H9 (cell line): ENCODE results near the gene PPP2R3A. TPM values are rescaled to one million over a fixed set of nuclear protein-coding genes. Genes with fewer than 3 reads are reported as not detected.

ENCODE experiments used
- DNase-seq: peaks from one replicate; pipeline ENCODE4 v3.0.0-alpha.2; 2017
- H2AFZ ChIP-seq: one replicate; pipeline ENCODE4 v1.6.1; 2013; ENCODE audit warnings: mild to moderate bottlenecking, low read length, control low read depth, moderate library complexity
- H2AK5ac ChIP-seq: 2 replicates; pipeline ENCODE4 v1.6.1; 2013; ENCODE audit warnings: low read length, control low read depth, mixed read lengths; ENCODE audit not compliant: insufficient read length
- H2BK120ac ChIP-seq: one replicate; pipeline ENCODE4 v1.6.1; 2013; ENCODE audit warnings: low read depth, mild to moderate bottlenecking, low read length, control low read depth, inconsistent platforms; ENCODE audit not compliant: poor library complexity, severe bottlenecking
- H2BK12ac ChIP-seq: 2 replicates; pipeline ENCODE4 v1.6.1; 2013; ENCODE audit warnings: low read length, control low read depth, mixed read lengths, low read depth; ENCODE audit not compliant: insufficient read length
- H2BK15ac ChIP-seq: 2 replicates; pipeline ENCODE4 v1.6.1; 2013; ENCODE audit warnings: low read depth, low read length, control low read depth
- H2BK20ac ChIP-seq: one replicate; pipeline ENCODE4 v1.6.1; 2013; ENCODE audit warnings: low read depth, mild to moderate bottlenecking, low read length, control low read depth, inconsistent platforms; ENCODE audit not compliant: poor library complexity, severe bottlenecking
- H2BK5ac ChIP-seq: 2 replicates; pipeline ENCODE4 v1.6.1; 2013; ENCODE audit warnings: low read length, control low read depth, mixed read lengths; ENCODE audit not compliant: insufficient read length
- H3K14ac ChIP-seq: 2 replicates; pipeline ENCODE4 v1.6.1; 2013; ENCODE audit warnings: low read length, control low read depth; ENCODE audit not compliant: insufficient read depth
- H3K18ac ChIP-seq: 2 replicates; pipeline ENCODE4 v1.6.1; 2013; ENCODE audit warnings: low read depth, mild to moderate bottlenecking, mixed read lengths, low read length, control low read depth; ENCODE audit not compliant: insufficient read length
- H3K23ac ChIP-seq: 2 replicates; pipeline ENCODE4 v1.6.1; 2013; ENCODE audit warnings: low read length, control low read depth, mixed read lengths, low read depth; ENCODE audit not compliant: insufficient read length
- H3K23me2 ChIP-seq: 2 replicates; pipeline ENCODE4 v1.6.1; 2013; ENCODE audit warnings: low read depth, mild to moderate bottlenecking, mixed read lengths, low read length, control low read depth; ENCODE audit not compliant: insufficient read length, poor library complexity, severe bottlenecking
- H3K27ac ChIP-seq: 2 replicates; pipeline ENCODE4 v1.5.1; 2013; ENCODE audit warnings: low read length, control low read depth, mixed read lengths, low read depth; ENCODE audit not compliant: insufficient read length
- H3K27me3 ChIP-seq: 2 replicates; pipeline ENCODE4 v1.6.1; 2013; ENCODE audit warnings: low read length, control low read depth, inconsistent platforms; ENCODE audit not compliant: insufficient read depth
- H3K4ac ChIP-seq: 2 replicates; pipeline ENCODE4 v1.6.1; 2013; ENCODE audit warnings: low read depth, mild to moderate bottlenecking, control low read depth, inconsistent platforms, low read length, moderate library complexity
- H3K4me1 ChIP-seq: 2 replicates; pipeline ENCODE4 v1.6.1; 2013; ENCODE audit warnings: low read length, control low read depth, inconsistent platforms; ENCODE audit not compliant: insufficient read depth
- H3K4me2 ChIP-seq: 2 replicates; pipeline ENCODE4 v1.6.1; 2013; ENCODE audit warnings: low read length, control low read depth, mixed read lengths; ENCODE audit not compliant: insufficient read length, insufficient read depth
- H3K56ac ChIP-seq: 2 replicates; pipeline ENCODE4 v1.6.1; 2013; ENCODE audit warnings: low read depth, mild to moderate bottlenecking, mixed read lengths, low read length, control low read depth; ENCODE audit not compliant: insufficient read length
- H3K79me1 ChIP-seq: 2 replicates; pipeline ENCODE4 v1.6.1; 2013; ENCODE audit warnings: low read depth, mild to moderate bottlenecking, moderate library complexity, low read length, control low read depth, inconsistent platforms; ENCODE audit not compliant: insufficient read depth, poor library complexity, severe bottlenecking
- H3K79me2 ChIP-seq: 2 replicates; pipeline ENCODE4 v1.6.1; 2013; ENCODE audit warnings: low read length, control low read depth, inconsistent platforms; ENCODE audit not compliant: insufficient read depth
- H3K9ac ChIP-seq: 2 replicates; pipeline ENCODE4 v1.6.1; 2013; ENCODE audit warnings: low read length, control low read depth, mixed read lengths; ENCODE audit not compliant: insufficient read length; ENCODE audit errors: extremely low read depth
- H3K9me3 ChIP-seq: one replicate; pipeline ENCODE4 v1.6.1; 2013; ENCODE audit warnings: low read depth, low read length, inconsistent platforms; ENCODE audit not compliant: control insufficient read depth
- H3T11ph ChIP-seq: one replicate; pipeline ENCODE4 v1.6.1; 2013; ENCODE audit warnings: mild to moderate bottlenecking, low read length, control low read depth, inconsistent platforms
- H4K20me1 ChIP-seq: one replicate; pipeline ENCODE4 v1.6.1; 2013; ENCODE audit not compliant: control insufficient read depth, insufficient read length, insufficient read depth
- H4K5ac ChIP-seq: 2 replicates; pipeline ENCODE4 v1.6.1; 2013; ENCODE audit warnings: low read depth, mild to moderate bottlenecking, mixed read lengths, low read length, control low read depth; ENCODE audit not compliant: insufficient read length
- H4K8ac ChIP-seq: replicated peaks from 2 replicates; pipeline ENCODE4 v1.6.1; 2013; ENCODE audit warnings: low read length, control low read depth, mixed read lengths, low read depth; ENCODE audit not compliant: insufficient read length
- H4K91ac ChIP-seq: 2 replicates; pipeline ENCODE4 v1.6.1; 2013; ENCODE audit warnings: low read depth, mild to moderate bottlenecking, moderate library complexity, mixed read lengths, low read length, control low read depth; ENCODE audit not compliant: insufficient read length
- H3K27ac Mint-ChIP-seq, 3 experiments: 2 replicates in 2 of 3; 3 replicates in 1 of 3; pipeline ENCODE4 v1.8.0; 2020 to 2021; ENCODE audit warnings: mixed read lengths in 3 of 3, mild to moderate bottlenecking in 1 of 3, moderate library complexity in 1 of 3
- H3K27me3 Mint-ChIP-seq: 2 replicates; pipeline ENCODE4 v1.8.0; 2021; ENCODE audit warnings: low read depth, mild to moderate bottlenecking, moderate library complexity, mixed read lengths
- H3K36me3 Mint-ChIP-seq, 3 experiments: 2 replicates in 2 of 3; 3 replicates in 1 of 3; pipeline ENCODE4 v1.8.0; 2020 to 2021; ENCODE audit warnings: low read depth in 3 of 3, mixed read lengths in 3 of 3; ENCODE audit not compliant: insufficient read depth in 1 of 3
- H3K4me1 Mint-ChIP-seq, 2 experiments: 2 replicates each; pipeline ENCODE4 v1.8.0; 2020; ENCODE audit warnings: mixed read lengths in 2 of 2
- H3K4me3 Mint-ChIP-seq, 2 experiments: 2 replicates in 1 of 2; 3 replicates in 1 of 2; pipeline ENCODE4 v1.8.0; 2020 to 2021; ENCODE audit warnings: mild to moderate bottlenecking in 2 of 2, mixed read lengths in 2 of 2, moderate library complexity in 1 of 2
- H3K9me3 Mint-ChIP-seq, 2 experiments: 2 replicates in 1 of 2; 3 replicates in 1 of 2; pipeline ENCODE4 v1.8.0; 2020; ENCODE audit warnings: mild to moderate bottlenecking in 2 of 2, mixed read lengths in 2 of 2, moderate library complexity in 1 of 2
- WGBS: extraction: QIAGEN DNeasy Blood & Tissue Kit; methylation state at CpG from one replicate; pipeline ENCODE4 v1.1.7; 2013; ENCODE audit warnings: missing lambda C conversion rate, low lambda C conversion rate, mixed read lengths; ENCODE audit not compliant: insufficient read length; ENCODE audit errors: extremely low coverage; 5-methylcytosine and 5-hydroxymethylcytosine counted together
- total RNA-seq: library from RNA; stranded (reverse); gene quantifications from 2 replicates; pipeline ENCODE4 v1.2.1, GENCODE V29; 2021
- TF ChIP-seq, protein P1 (sequence below): fragments of 200-600 bp; sonication (generic); conservative IDR thresholded peaks from 3 replicates; pipeline ENCODE4 v1.8.0; 2021; ENCODE audit warnings: antibody characterized with exemption, mild to moderate bottlenecking

PPP2R3A gene
- total RNA-seq, 1 experiment from 2014 or later: 12.4 TPM

DNA sequence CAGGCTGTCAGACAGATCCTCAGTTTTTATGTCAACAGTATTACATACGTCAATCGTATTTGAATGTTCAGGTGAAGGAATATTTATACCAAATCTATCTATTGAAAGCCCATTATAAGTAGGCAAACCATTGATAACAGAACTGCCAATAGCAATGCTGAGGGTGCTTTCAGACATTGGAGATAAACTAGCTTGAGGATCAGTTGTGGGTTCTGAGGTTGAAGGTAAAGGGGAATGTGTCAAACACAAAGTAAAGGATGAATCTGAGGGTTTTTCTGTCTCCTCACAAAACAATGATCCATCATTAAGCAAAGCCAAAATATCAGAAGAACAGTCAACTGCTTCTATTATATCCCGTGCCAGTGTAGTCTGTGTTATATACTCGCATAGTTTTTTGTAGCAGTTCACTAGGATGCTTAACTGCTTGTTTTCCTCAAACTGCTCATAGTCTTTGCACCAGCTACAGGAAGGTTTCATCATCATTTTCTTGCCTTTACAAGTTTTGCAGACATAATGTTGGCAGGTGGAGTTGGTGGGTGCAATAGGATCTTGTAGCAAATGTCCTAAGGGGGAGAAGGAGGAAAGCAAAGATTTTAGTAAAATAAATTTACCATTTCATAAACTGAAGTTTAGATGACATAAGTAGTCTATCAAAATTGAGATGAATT lies 186.8 kb downstream of the PPP2R3A start:
- no peak overlapping the region for H3K18ac ChIP-seq
- no peaks in the 10 kb centered on the region; a peak in 1 of 5 replicates for H3K9me3 Mint-ChIP-seq
- H3K4me1 Mint-ChIP-seq: peaks cover 2 to 6% of the 10 kb centered on the region in 2 experiments; a peak in 1 of 4 replicates
- H3K23ac ChIP-seq: no peak overlapping the region
- H2BK120ac ChIP-seq: no peak overlapping the region
- no peak overlapping the region for H2AK5ac ChIP-seq
- H3K9ac ChIP-seq: no peak overlapping the region
- H4K5ac ChIP-seq: no peak overlapping the region
- no peak overlapping the region for H3K56ac ChIP-seq
- H2BK12ac ChIP-seq: no peak overlapping the region
- H2AFZ ChIP-seq: no peak overlapping the region
- H3T11ph ChIP-seq: no peak overlapping the region
- no peak overlapping the region for H2BK15ac ChIP-seq
- TF ChIP-seq, protein P1, sequence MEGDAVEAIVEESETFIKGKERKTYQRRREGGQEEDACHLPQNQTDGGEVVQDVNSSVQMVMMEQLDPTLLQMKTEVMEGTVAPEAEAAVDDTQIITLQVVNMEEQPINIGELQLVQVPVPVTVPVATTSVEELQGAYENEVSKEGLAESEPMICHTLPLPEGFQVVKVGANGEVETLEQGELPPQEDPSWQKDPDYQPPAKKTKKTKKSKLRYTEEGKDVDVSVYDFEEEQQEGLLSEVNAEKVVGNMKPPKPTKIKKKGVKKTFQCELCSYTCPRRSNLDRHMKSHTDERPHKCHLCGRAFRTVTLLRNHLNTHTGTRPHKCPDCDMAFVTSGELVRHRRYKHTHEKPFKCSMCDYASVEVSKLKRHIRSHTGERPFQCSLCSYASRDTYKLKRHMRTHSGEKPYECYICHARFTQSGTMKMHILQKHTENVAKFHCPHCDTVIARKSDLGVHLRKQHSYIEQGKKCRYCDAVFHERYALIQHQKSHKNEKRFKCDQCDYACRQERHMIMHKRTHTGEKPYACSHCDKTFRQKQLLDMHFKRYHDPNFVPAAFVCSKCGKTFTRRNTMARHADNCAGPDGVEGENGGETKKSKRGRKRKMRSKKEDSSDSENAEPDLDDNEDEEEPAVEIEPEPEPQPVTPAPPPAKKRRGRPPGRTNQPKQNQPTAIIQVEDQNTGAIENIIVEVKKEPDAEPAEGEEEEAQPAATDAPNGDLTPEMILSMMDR: no peak
- WGBS: no CpG with 5 or more reads among the region's 4 CpGs
- no peak overlapping the region for H3K4ac ChIP-seq
- no peak overlapping the region for H2BK5ac ChIP-seq
- H3K23me2 ChIP-seq: no peaks in the 10 kb centered on the region
- H4K91ac ChIP-seq: no peak overlapping the region
- no peak overlapping the region for H3K27ac Mint-ChIP-seq
- no peak for DNase-seq
- no peaks in the 10 kb centered on the region for H3K27me3 Mint-ChIP-seq
- H4K8ac ChIP-seq: no peak overlapping the region
- no peak overlapping the region for H2BK20ac ChIP-seq
- H3K79me1 ChIP-seq: peaks cover 11% of the 10 kb centered on the region
- H3K9me3 ChIP-seq: no peaks in the 10 kb centered on the region
- no peak overlapping the region for H3K4me3 Mint-ChIP-seq
- H3K14ac ChIP-seq: no peak overlapping the region
- H3K4me1 ChIP-seq: no peaks in the 10 kb centered on the region
- peaks cover 12 to 19% (median 16%) of the 10 kb centered on the region in 3 experiments; a peak in 6 of 7 replicates for H3K36me3 Mint-ChIP-seq
- H3K4me2 ChIP-seq: no peak overlapping the region
- no peaks in the 10 kb centered on the region for H3K27me3 ChIP-seq
- peaks cover 7% of the 10 kb centered on the region; the same call in 1 of the 2 replicates for H3K79me2 ChIP-seq
- no peaks in the 10 kb centered on the region for H4K20me1 ChIP-seq
- no peak overlapping the region for H3K27ac ChIP-seq
